ENCODE measurements around the gene DUSP22. TPM values are rescaled to one million over a fixed set of nuclear protein-coding genes. Genes with fewer than 3 reads are reported as not detected.
A peak's percentile ranks its signal among the peaks of the same experiment; 100 is the strongest.

Gene DUSP22
- total RNA-seq, 1 experiment from 2014 or later: 34.8 TPM

DNA sequence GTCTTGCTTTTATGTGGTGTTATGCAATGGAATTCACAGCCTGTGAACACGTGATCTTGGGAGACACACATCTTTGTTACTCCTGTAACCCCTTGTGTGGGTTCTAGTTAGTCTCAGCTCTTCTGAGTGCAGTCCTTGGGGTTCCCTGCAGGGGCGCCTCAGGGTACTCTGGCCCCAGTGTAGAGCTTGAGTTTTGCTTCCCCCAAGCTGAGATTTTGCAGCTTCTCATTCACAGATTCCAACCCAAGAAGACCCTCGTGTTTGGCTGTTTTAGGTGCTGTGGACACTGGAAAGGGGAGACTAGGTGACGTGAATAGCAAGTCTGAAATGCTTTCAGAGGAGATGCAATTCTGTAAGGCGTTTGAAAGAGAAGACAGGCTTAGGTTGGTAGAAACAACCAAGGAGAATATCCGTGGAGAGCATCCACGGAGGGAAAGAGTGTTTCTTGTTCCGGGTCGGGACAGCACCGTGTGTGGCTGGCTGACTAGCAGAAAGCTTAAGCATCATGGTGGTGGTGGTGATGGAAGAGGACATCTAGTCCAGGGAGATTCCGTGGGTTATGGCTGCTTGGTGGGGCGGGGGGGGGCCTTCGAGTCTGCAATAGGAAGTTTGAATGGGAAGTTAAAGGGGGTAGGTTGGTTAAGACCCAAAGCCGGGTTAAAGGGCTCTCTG lies 30.1 kb downstream of the DUSP22 start:
- peak; percentile 10 for DNase-seq (ENCODE audit: low read depth, low spot score)
- in situ Hi-C loops (cut with HindIII; ENCODE audit: low pct_unique_long_range_greater_than_20kb, low sequenced_read_pairs): no loop called here
- TF ChIP-seq TCF7L2 (IDR thresholded peaks at IDR 0.05; ENCODE audit: low read depth, low read length): no peak
- no peak for TF ChIP-seq SIN3A (IDR thresholded peaks at IDR 0.05; ENCODE audit: borderline replicate concordance, insufficient read depth, low read depth, low read length)
- no peak for TF ChIP-seq POLR2AphosphoS5 (IDR thresholded peaks at IDR 0.05; ENCODE audit: low read depth, low read length)
- TF ChIP-seq, protein P1, sequence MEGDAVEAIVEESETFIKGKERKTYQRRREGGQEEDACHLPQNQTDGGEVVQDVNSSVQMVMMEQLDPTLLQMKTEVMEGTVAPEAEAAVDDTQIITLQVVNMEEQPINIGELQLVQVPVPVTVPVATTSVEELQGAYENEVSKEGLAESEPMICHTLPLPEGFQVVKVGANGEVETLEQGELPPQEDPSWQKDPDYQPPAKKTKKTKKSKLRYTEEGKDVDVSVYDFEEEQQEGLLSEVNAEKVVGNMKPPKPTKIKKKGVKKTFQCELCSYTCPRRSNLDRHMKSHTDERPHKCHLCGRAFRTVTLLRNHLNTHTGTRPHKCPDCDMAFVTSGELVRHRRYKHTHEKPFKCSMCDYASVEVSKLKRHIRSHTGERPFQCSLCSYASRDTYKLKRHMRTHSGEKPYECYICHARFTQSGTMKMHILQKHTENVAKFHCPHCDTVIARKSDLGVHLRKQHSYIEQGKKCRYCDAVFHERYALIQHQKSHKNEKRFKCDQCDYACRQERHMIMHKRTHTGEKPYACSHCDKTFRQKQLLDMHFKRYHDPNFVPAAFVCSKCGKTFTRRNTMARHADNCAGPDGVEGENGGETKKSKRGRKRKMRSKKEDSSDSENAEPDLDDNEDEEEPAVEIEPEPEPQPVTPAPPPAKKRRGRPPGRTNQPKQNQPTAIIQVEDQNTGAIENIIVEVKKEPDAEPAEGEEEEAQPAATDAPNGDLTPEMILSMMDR (IDR thresholded peaks at IDR 0.05): no peak
- TF ChIP-seq, protein P2, sequence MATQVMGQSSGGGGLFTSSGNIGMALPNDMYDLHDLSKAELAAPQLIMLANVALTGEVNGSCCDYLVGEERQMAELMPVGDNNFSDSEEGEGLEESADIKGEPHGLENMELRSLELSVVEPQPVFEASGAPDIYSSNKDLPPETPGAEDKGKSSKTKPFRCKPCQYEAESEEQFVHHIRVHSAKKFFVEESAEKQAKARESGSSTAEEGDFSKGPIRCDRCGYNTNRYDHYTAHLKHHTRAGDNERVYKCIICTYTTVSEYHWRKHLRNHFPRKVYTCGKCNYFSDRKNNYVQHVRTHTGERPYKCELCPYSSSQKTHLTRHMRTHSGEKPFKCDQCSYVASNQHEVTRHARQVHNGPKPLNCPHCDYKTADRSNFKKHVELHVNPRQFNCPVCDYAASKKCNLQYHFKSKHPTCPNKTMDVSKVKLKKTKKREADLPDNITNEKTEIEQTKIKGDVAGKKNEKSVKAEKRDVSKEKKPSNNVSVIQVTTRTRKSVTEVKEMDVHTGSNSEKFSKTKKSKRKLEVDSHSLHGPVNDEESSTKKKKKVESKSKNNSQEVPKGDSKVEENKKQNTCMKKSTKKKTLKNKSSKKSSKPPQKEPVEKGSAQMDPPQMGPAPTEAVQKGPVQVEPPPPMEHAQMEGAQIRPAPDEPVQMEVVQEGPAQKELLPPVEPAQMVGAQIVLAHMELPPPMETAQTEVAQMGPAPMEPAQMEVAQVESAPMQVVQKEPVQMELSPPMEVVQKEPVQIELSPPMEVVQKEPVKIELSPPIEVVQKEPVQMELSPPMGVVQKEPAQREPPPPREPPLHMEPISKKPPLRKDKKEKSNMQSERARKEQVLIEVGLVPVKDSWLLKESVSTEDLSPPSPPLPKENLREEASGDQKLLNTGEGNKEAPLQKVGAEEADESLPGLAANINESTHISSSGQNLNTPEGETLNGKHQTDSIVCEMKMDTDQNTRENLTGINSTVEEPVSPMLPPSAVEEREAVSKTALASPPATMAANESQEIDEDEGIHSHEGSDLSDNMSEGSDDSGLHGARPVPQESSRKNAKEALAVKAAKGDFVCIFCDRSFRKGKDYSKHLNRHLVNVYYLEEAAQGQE (IDR thresholded peaks at IDR 0.05; ENCODE audit: insufficient read depth in 1 of 2, low read depth in 2 of 2, low read length in 1 of 2): no peak
- ATAC-seq: no peak
- no TSS peak for BruUV-seq (replicated peaks)
- Histone ChIP-seq H3K36me3 (ENCODE audit: control insufficient read depth, insufficient read depth, low read length) (no peaks in the 10 kb centered on the region), H3K9me3 (ENCODE audit: control insufficient read depth, insufficient read depth, low read depth, low read length) (no peaks in the 10 kb centered on the region), H3K4me1 (ENCODE audit: control insufficient read depth, insufficient read depth, low read length) (no peaks in the 10 kb centered on the region), H3K4me3 (ENCODE audit: low read depth in 2 of 2, low read length in 2 of 2) (no peak overlapping the region), H3K27ac (ENCODE audit: low read length) (no peak overlapping the region), H3K27me3 (ENCODE audit: control insufficient read depth, insufficient read depth, low read length) (no peaks in the 10 kb centered on the region)
- intact Hi-C loops (cut with micrococcal nuclease; ENCODE audit: unreplicated experiment): no loop called here
- CTCF ChIA-PET: no interaction called here
- POLR2A ChIA-PET: no interaction called here

DNA sequence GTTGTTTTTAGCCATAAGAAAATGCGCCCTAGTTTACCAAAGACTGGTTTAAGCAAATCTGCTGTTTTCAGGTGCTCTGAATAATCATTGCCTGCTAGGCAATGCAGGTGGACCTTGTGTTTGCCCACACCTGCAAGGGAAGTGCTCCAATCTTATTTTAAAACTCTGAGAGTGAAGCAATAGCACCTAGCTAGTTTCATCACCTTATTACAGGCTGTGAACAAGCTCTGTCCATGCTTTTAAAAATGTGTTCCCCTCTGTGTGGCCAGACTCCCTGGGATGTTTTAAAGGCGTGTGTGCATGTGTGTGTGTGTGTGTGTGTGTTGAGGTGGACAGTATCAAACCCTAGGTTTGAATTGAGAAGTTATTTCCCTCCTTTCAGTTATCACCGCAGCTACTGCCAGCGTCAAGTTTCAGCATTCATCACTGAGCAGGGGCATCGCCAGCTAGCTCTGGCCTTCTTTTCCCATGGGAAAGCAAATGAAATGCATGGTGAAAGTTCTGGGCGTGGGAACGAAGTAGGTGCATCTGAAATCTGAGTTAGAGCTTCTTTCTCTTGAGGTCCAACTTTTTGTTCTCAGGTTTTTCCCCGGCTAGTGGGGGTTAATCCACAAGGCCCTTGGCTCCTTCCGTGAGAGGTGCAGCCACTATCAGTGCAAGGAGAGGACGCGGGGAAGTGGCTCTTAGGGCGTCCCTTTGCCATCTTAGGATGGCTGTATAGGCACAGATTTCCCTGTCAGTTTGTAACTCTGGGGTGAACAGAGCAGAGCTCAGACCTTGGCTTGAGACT lies 30.8 kb downstream of the DUSP22 start:
- CTCF ChIA-PET: no interaction called here
- Histone ChIP-seq H3K27ac (ENCODE audit: low read length) (no peak overlapping the region), H3K4me3 (ENCODE audit: low read depth in 2 of 2, low read length in 2 of 2) (no peak overlapping the region), H3K27me3 (ENCODE audit: control insufficient read depth, insufficient read depth, low read length) (no peaks in the 10 kb centered on the region), H3K36me3 (ENCODE audit: control insufficient read depth, insufficient read depth, low read length) (no peaks in the 10 kb centered on the region), H3K4me1 (ENCODE audit: control insufficient read depth, insufficient read depth, low read length) (no peaks in the 10 kb centered on the region), H3K9me3 (ENCODE audit: control insufficient read depth, insufficient read depth, low read depth, low read length) (no peaks in the 10 kb centered on the region)
- TF ChIP-seq POLR2AphosphoS5 (IDR thresholded peaks at IDR 0.05; ENCODE audit: low read depth, low read length): no peak
- TF ChIP-seq SIN3A (IDR thresholded peaks at IDR 0.05; ENCODE audit: borderline replicate concordance, insufficient read depth, low read depth, low read length): no peak
- TF ChIP-seq TCF7L2 (IDR thresholded peaks at IDR 0.05; ENCODE audit: low read depth, low read length): no peak
- TF ChIP-seq, protein P2 (IDR thresholded peaks at IDR 0.05; ENCODE audit: insufficient read depth in 1 of 2, low read depth in 2 of 2, low read length in 1 of 2): no peak
- TF ChIP-seq, protein P1 (IDR thresholded peaks at IDR 0.05): no peak
- ATAC-seq (no peak), DNase-seq (ENCODE audit: low read depth, low spot score) (no peak)
- BruUV-seq (replicated peaks): no TSS peak
- intact Hi-C loops (cut with micrococcal nuclease; ENCODE audit: unreplicated experiment): no loop called here
- POLR2A ChIA-PET: no interaction called here
- in situ Hi-C loops (cut with HindIII; ENCODE audit: low pct_unique_long_range_greater_than_20kb, low sequenced_read_pairs): no loop called here
